HEK293T (cell line): ENCODE data around the gene NFIC.

Experiments
- CTCF ChIA-PET: fragments of 350-600 bp; formaldehyde crosslinking; extraction: SDS; loops from one replicate; lab custom pipeline; 2021; ENCODE audit warnings: antibody characterized with exemption, inconsistent platforms; lab: Yijun Ruan, JAX
- POLR2A ChIA-PET: fragments of 350-600 bp; formaldehyde crosslinking; extraction: SDS; loops from one replicate; lab custom pipeline; 2020; ENCODE audit warnings: antibody characterized with exemption, inconsistent platforms; lab: Yijun Ruan, JAX
- DNase-seq: peaks from one replicate; pipeline ENCODE4 v3.0.0; 2012; ENCODE audit warnings: mixed read lengths; ENCODE audit errors: extremely low spot score
- ARNT ChIP-seq: fragments of 450-650 bp; IDR thresholded peaks from 2 replicates; pipeline ENCODE4 v1.6.1; 2017; ENCODE audit warnings: mild to moderate bottlenecking
- BHLHE40 ChIP-seq: fragments of 450-650 bp; IDR thresholded peaks from 2 replicates; pipeline ENCODE4 v1.6.1; 2016; ENCODE audit warnings: mild to moderate bottlenecking, moderate library complexity, borderline replicate concordance
- CTBP1 ChIP-seq: fragments of 450-650 bp; IDR thresholded peaks from 2 replicates; pipeline ENCODE4 v1.6.1; 2016; ENCODE audit warnings: borderline replicate concordance
- ELF4 ChIP-seq: fragments of 450-650 bp; IDR thresholded peaks from 2 replicates; pipeline ENCODE4 v1.6.1; 2017; ENCODE audit warnings: antibody characterized with exemption
- FOXA1 ChIP-seq: fragments of 450-650 bp; IDR thresholded peaks from 2 replicates; pipeline ENCODE4 v1.6.1; 2016; ENCODE audit warnings: mild to moderate bottlenecking
- FOXK2 ChIP-seq: fragments of 450-650 bp; IDR thresholded peaks from 2 replicates; pipeline ENCODE4 v1.6.1; 2016; ENCODE audit warnings: mild to moderate bottlenecking
- FOXM1 ChIP-seq: fragments of 450-650 bp; IDR thresholded peaks from 2 replicates; pipeline ENCODE4 v1.6.1; 2017; ENCODE audit warnings: mild to moderate bottlenecking, borderline replicate concordance
- HDGF ChIP-seq: fragments of 450-650 bp; IDR thresholded peaks from 2 replicates; pipeline ENCODE4 v1.6.1; 2017; ENCODE audit warnings: antibody characterized with exemption, borderline replicate concordance
- L3MBTL2 ChIP-seq: fragments of 450-650 bp; conservative IDR thresholded peaks from 2 replicates; pipeline ENCODE4 v1.6.1; 2016; ENCODE audit warnings: mild to moderate bottlenecking
- LEF1 ChIP-seq: fragments of 450-650 bp; IDR thresholded peaks from 2 replicates; pipeline ENCODE4 v1.6.1; 2017; ENCODE audit warnings: mild to moderate bottlenecking, borderline replicate concordance
- NFRKB ChIP-seq: fragments of 450-650 bp; IDR thresholded peaks from 2 replicates; pipeline ENCODE4 v1.6.1; 2016; ENCODE audit warnings: mild to moderate bottlenecking, moderate library complexity
- PKNOX1 ChIP-seq: fragments of 450-650 bp; IDR thresholded peaks from 2 replicates; pipeline ENCODE4 v1.6.1; 2016
- SP1 ChIP-seq: fragments of 450-650 bp; IDR thresholded peaks from 2 replicates; pipeline ENCODE4 v1.6.1; 2017
- SUZ12 ChIP-seq: fragments of 450-650 bp; IDR thresholded peaks from 2 replicates; pipeline ENCODE4 v1.6.1; 2016; ENCODE audit warnings: mild to moderate bottlenecking
- TARDBP ChIP-seq: fragments of 450-650 bp; IDR thresholded peaks from 2 replicates; pipeline ENCODE4 v1.6.1; 2016
- ZNF384 ChIP-seq: fragments of 450-650 bp; IDR thresholded peaks from 2 replicates; pipeline ENCODE4 v1.6.1; 2016

NFIC gene

GRCh38 chr19:3516675-3517207 lies 150.4 kb downstream of the NFIC start:
- POLR2A ChIA-PET, result no interaction called here
- CTCF ChIA-PET, result no interaction called here
- TF ChIP-seq BHLHE40 (no peak), FOXM1 (no peak), ZNF384 (no peak), TARDBP (no peak)
- DNase-seq, result no peak

GRCh38 chr19:3517638-3518037 lies 151.3 kb downstream of the NFIC start:
- ChIA-PET POLR2A (no interaction called here), CTCF (no interaction called here)
- no peak for TF ChIP-seq SP1
- no peak for TF ChIP-seq PKNOX1
- TF ChIP-seq FOXK2, result no peak
- no peak for TF ChIP-seq ARNT
- no peak for TF ChIP-seq L3MBTL2
- no peak for TF ChIP-seq LEF1
- TF ChIP-seq BHLHE40, result no peak
- TF ChIP-seq TARDBP, result no peak
- TF ChIP-seq NFRKB, result no peak
- no peak for TF ChIP-seq ZNF384
- no peak for TF ChIP-seq CTBP1
- no peak for DNase-seq

GRCh38 chr19:3518255-3518654 lies 151.9 kb downstream of the NFIC start:
- ChIA-PET CTCF (no interaction called here), POLR2A (no interaction called here)
- no peak for DNase-seq
- TF ChIP-seq ZNF384, result no peak
- TF ChIP-seq FOXM1, result no peak
- TF ChIP-seq FOXA1, result no peak
- no peak for TF ChIP-seq LEF1
- no peak for TF ChIP-seq SUZ12

- DNase-seq, result no peak
- ChIA-PET POLR2A (no interaction called here), CTCF (no interaction called here)
- TF ChIP-seq CTBP1 (no peak), ELF4 (no peak), PKNOX1 (no peak), FOXM1 (no peak), FOXK2 (no peak), SP1 (no peak), HDGF (no peak), ZNF384 (no peak), FOXA1 (no peak)
These were observed 152.3 kb downstream of the NFIC start for GRCh38 chr19:3518659-3519058.
